Activated T-cell treated with anti-CD3 and anti-CD28 coated beads, Interleukin-2, amount 50 U/mL, for 4 hours (primary cell): Measurements from ENCODE around the gene KRTAP4-9. TPM values are rescaled to one million over a fixed set of nuclear protein-coding genes. Genes with fewer than 3 reads are reported as not detected.
"Not testable (repeated sequence)": the region's sequence is repeated elsewhere in the genome, so short reads cannot be mapped to it uniquely, and the experiment has no call there.

Experiments
- ATAC-seq, 2 donors: fragments of 200-7000 bp; cut with Tn5 transposase; one replicate each; pipeline ENCODE4 v1.10.0; 2021
- DNase-seq: peaks from one replicate; pipeline ENCODE4 v3.0.0-alpha.2; 2020
- H3K27me3 Mint-ChIP-seq: one replicate; pipeline ENCODE4 v1.8.0; 2021; ENCODE audit warnings: low read depth, mixed read lengths
- H3K36me3 Mint-ChIP-seq: one replicate; pipeline ENCODE4 v1.8.0; 2022; ENCODE audit warnings: mixed read lengths; ENCODE audit not compliant: insufficient read depth
- H3K4me1 Mint-ChIP-seq: one replicate; pipeline ENCODE4 v1.8.0; 2021; ENCODE audit warnings: low read depth, mixed read lengths
- H3K4me3 Mint-ChIP-seq: one replicate; pipeline ENCODE4 v1.8.0; 2021; ENCODE audit warnings: mild to moderate bottlenecking, moderate library complexity, mixed read lengths
- H3K9me3 Mint-ChIP-seq: one replicate; pipeline ENCODE4 v1.8.0; 2021; ENCODE audit warnings: mixed read lengths
- total RNA-seq, 3 donors: library from RNA; stranded (reverse); gene quantifications; one replicate each; pipeline ENCODE4 v1.2.1, GENCODE V29; 2021

The KRTAP4-9 gene
- total RNA-seq, 3 donors from 2014 or later, result not detected

DNA sequence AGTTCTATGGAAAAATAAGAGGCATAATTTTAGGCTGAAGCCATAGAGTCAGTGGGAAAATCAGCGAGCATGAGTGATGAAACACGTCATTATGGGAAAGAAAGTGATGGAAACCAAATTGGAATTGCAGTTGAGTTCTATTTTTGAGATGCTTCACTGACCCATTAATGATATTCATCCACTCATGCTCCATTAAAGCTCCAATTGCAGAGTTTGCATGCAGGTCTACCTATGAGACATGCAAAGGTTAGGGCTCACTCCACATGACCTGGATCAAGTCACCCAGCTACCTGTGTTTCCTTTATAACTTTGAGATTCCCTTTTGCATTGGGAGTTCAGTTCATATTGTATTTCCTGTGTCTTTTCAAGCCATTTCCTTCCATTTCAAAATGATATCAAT, 31.5 kb upstream of the KRTAP4-9 start:
- DNase-seq, result no peak
- Mint-ChIP-seq H3K9me3 (no peaks in the 10 kb centered on the region), H3K4me1 (no peaks in the 10 kb centered on the region), H3K27me3 (peaks cover 15% of the 10 kb centered on the region), H3K36me3 (no peaks in the 10 kb centered on the region), H3K4me3 (no peak overlapping the region)
- ATAC-seq, result no peak

DNA sequence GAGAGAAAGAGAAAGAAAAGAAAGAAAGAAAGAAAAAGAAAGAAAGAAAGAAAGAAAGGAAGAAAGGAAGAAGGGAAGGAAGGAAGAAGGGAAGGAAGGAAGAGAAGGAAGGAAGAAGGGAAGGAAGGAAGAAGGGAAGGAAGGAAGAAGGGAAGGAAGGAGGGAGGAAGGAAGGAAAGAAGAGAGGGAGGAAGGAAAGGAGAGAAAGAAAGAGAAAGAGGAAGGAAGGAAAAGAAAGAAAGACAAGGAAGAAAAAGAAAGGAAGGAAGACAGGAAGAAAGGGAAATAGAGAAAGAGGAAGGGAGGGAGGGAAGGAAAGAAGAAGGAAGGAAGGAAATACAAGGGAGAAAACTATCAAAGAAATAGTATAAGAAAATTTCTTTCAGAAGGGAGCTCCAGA, 28.4 kb upstream of the KRTAP4-9 start:
- ATAC-seq, result no peak
- no peaks in the 10 kb centered on the region for H3K36me3 Mint-ChIP-seq
- H3K4me1 Mint-ChIP-seq, result no peaks in the 10 kb centered on the region
- H3K9me3 Mint-ChIP-seq, result no peaks in the 10 kb centered on the region
- H3K4me3 Mint-ChIP-seq, result no peak overlapping the region
- no peak for DNase-seq
- peaks cover 15% of the 10 kb centered on the region for H3K27me3 Mint-ChIP-seq

DNA sequence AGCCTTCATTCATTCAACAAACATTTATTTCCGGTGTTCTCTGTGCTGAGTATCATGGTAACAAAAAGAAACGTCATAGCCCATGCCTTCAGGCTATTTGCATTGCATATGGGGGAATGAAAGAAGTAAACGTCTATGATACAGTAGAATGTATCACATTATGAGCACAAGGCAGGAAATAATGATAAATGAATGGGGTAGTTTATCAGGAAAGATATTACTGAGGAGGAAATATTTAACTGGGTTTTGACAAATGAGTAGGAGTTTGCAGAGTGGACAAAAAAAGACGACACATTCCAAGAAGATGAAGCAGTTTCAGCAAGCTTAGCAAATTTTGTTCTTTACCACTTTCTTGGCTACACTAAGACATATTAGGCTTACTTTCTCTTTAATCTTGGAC, 22.6 kb upstream of the KRTAP4-9 start:
- no peak overlapping the region for H3K4me3 Mint-ChIP-seq
- no peaks in the 10 kb centered on the region for H3K9me3 Mint-ChIP-seq
- no peaks in the 10 kb centered on the region for H3K36me3 Mint-ChIP-seq
- no peak for DNase-seq
- no peak for ATAC-seq
- peaks cover 5% of the 10 kb centered on the region for H3K27me3 Mint-ChIP-seq
- no peaks in the 10 kb centered on the region for H3K4me1 Mint-ChIP-seq

DNA sequence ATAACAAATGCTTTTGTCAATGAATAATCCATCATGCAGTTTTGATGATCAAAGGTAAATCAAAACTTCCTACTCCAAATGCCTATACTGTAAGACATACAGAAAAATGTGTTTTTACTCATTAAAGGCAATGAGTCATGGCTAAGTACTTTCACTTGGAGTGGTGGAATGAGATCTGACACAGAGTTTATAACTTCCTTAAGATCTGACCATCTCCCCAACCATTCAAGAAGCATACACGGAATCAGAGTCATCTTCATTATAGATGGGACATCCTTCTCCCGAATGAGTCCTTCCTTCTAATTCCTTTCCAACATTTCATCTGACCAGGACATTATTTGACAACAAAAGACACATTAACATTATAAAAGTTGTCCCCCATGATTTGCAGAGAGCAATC, 21.8 kb upstream of the KRTAP4-9 start:
- not testable (repeated sequence) for H3K4me3 Mint-ChIP-seq, H3K4me1 Mint-ChIP-seq, H3K9me3 Mint-ChIP-seq, H3K27me3 Mint-ChIP-seq, H3K36me3 Mint-ChIP-seq, ATAC-seq, DNase-seq

DNA sequence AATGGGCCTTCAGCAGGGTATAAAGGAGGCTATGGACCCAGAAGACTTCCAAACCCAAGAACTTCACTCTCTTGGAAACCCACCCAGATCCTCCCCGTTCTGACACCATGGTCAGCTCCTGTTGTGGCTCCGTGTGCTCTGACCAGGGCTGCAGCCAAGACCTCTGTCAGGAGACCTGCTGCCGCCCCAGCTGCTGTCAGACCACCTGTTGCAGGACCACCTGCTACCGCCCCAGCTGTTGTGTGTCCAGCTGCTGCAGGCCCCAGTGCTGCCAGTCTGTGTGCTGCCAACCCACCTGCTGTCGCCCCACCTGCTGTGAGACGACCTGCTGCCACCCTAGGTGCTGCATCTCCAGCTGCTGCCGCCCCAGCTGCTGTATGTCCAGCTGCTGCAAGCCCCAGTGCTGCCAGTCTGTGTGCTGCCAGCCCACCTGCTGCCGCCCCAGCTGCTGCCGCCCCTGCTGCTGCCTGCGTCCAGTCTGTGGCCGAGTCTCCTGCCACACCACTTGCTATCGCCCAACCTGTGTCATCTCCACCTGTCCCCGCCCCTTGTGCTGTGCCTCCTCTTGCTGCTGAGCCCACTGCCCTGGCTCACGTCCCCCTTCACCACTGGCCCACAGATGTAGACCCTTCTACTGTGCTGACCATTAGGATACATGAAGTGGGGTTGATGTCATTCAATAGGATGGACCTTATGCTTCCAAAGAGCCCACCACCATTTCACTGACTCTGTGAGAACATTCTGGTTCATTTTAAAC, 20.9 kb upstream of the KRTAP4-9 start, which contains the start of gene KRTAP4-7:
Gene KRTAP4-7, plus strand, starts transcription at position 51 of the 757 bp plus-strand sequence. Its CDS starts 57 bp downstream, at position 108.
- not testable (repeated sequence) for H3K9me3 Mint-ChIP-seq, H3K4me1 Mint-ChIP-seq, ATAC-seq, DNase-seq, H3K36me3 Mint-ChIP-seq, H3K4me3 Mint-ChIP-seq, H3K27me3 Mint-ChIP-seq

DNA sequence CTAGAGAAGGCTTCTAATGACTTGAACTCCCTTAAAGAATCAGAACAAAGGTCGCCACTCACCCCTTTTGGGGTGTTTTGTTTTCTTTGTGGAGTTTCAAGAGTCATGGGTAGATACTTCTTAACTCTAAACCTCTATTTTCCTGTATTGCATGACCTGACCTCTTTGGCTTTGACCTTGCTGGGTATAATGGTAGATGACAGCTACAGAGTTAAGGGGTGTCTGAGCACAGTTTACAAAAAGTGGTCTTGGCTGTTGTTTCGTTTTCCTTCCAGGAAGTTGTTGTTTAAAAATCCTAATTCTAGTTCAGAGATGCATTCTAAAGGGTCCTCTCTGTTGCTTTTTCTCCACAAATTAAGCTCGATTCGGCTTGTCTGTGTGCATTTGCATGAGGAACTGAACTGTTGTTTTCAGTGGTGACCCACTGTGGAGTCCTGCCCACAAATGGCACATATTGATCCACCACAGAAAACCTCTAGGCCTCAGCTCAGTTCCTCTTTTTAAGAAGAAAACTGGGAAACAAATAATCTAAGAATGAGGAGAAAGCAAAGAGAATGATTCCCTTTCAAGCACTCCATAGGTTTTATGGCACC, 16.3 kb upstream of the KRTAP4-9 start:
- H3K27me3 Mint-ChIP-seq, H3K4me1 Mint-ChIP-seq, H3K9me3 Mint-ChIP-seq, H3K4me3 Mint-ChIP-seq, H3K36me3 Mint-ChIP-seq, ATAC-seq, DNase-seq: not testable (repeated sequence)

DNA sequence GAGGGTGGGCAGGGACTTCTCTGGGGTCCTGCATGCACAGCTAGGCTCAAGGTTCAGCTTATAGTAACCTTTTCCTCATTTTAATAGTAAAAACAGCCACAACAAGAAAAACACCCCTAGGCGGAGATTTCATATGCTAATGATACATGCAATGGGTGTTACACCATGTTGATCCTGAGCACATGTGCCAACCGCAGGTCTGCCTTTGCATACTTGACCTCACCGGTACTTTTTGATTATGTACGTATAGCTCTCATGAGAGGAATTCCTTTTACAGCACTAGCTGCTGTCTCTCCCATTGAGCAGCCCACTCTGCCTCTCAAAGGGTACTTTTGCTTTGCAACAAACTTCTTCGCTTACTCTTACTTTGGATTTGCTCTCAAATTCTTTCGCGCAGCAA, 9.1 kb upstream of the KRTAP4-9 start:
- peaks cover 9% of the 10 kb centered on the region for H3K4me1 Mint-ChIP-seq
- ATAC-seq (no peak), DNase-seq (no peak)
- H3K36me3 Mint-ChIP-seq, result no peaks in the 10 kb centered on the region
- H3K4me3 Mint-ChIP-seq, result no peak overlapping the region
- H3K9me3 Mint-ChIP-seq, result no peaks in the 10 kb centered on the region
- peaks cover 15% of the 10 kb centered on the region for H3K27me3 Mint-ChIP-seq

DNA sequence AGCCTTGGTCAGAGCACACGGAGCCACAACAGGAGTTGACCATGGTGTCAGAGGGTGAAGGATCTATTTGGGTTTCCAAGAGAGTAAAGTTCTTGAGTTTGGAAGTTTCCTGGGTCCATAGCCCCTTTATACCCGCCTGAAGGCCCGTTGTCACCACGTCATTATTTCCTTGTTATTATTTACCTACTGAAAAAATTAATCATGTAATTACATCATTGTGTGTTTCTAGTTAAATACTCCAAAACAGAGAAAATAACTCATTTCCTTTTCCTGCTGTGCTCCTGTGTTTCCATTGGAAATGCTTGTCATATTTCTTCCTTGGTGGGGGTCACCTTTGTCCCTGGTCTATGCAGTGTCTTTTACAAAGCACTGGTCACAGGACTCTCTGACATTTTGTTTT, 7.1 kb upstream of the KRTAP4-9 start, which contains the start of gene KRTAP4-8:
Gene KRTAP4-8, minus strand, starts transcription at position 101 of the 400 bp plus-strand sequence. Its CDS starts 58 bp downstream, at position 43.
- H3K36me3 Mint-ChIP-seq, result no peaks in the 10 kb centered on the region
- H3K4me3 Mint-ChIP-seq, result no peak within 1 kb of the TSS
- ATAC-seq (no peak), DNase-seq (no peak)
- H3K9me3 Mint-ChIP-seq, result no peaks in the 10 kb centered on the region
- peaks cover 15% of the 10 kb centered on the region for H3K27me3 Mint-ChIP-seq
- H3K4me1 Mint-ChIP-seq, result peaks cover 9% of the 10 kb centered on the region

DNA sequence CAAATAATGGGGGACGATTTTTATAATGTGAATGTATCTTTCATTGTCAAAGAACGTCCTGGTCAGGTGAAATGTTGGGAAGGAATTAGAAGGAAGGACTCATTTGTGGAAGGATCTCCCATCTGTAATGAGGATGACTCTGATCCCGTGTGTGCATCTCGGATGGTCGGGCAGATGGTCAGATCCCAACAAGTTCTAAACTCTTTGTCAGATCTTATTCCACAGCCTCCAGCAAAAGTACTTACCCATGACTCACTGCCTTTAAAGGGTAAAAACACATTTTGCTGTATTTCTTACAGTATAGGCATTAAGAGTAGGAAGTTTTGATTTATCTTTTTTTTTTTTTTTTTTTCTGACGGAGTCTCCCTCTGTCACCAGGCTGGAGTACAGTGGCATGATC, 6.7 kb upstream of the KRTAP4-9 start:
- Mint-ChIP-seq H3K36me3 (no peaks in the 10 kb centered on the region), H3K27me3 (peaks cover 15% of the 10 kb centered on the region), H3K4me1 (peaks cover 9% of the 10 kb centered on the region), H3K4me3 (no peak overlapping the region), H3K9me3 (no peaks in the 10 kb centered on the region)
- DNase-seq (no peak), ATAC-seq (no peak)

DNA sequence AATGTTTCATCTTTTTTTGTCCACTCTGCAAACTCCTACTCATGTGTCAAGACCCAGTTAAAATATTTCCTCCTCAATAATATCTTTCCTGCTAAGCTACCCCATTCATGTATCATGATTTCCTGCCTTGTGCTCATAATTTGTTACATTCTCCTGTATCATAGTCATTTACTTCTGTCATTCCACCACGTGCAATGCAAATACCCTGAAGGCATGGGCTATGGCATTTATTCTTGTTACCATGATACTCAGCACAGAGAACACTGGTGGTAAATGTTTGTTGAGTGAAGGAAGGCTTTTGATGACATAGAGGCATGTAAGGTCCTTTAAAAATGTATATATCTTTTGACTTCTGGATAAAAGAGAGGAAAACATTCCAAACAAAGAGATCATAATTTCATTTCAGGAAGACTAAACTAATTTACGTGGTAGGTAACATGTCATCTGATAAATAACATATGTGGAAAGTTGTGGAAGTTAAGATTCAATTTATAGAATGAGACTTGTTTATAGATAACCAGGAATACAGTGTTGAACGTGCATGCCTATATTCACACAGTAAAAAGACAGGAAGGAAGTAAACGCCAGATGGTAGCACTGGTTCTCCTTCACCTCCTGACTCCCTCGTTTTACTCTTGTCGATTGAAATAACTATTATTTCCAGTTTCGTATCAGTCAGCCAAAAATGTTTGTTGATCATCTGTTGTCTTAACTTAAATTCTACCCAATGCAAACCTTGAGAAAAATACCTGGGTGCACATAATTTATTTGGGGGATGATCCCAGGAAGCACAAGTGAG, 5.3 kb upstream of the KRTAP4-9 start:
- not testable (repeated sequence) for ATAC-seq, H3K4me3 Mint-ChIP-seq

DNA sequence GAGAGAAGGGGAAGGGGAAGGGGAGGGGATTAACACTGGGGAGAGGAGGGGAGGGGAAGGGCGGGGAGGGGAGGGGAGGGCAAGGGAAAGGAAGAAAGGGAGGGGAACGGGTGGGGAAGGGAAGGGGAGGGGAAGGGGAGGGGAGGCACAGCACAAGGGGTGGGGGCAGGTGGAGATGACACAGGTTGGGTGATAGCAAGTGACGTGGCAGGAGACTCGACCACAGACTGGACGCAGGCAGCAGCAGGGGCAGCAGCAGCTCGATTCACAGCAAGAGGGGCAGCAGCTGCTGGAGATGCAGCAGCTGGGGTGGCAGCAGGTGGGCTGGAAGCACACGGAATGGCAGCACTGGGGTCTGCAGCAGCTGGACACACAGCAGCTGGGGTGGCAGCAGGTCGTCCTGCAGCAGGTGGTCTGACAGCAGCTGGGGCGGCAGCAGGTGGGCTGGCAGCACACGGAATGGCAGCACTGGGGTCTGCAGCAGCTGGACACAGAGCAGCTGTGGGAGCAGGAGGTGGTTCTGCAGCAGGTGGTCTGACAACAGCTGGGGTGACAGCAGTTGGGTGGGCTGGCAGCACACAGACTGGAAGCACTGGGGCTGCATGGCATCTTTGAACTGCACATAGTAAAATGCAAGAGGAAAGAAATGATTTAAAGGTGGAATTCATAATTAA, 3.5 kb upstream of the KRTAP4-9 start, which contains the start of gene KRTAP4-16:
Gene KRTAP4-16, minus strand, starts transcription at position 624 of the 674 bp plus-strand sequence. Its CDS starts 0 bp downstream, at position 624.
- Mint-ChIP-seq H3K9me3 (no peaks in the 10 kb centered on the region), H3K27me3 (peaks cover 19% of the 10 kb centered on the region), H3K4me3 (no peak within 1 kb of the TSS), H3K4me1 (peaks cover 9% of the 10 kb centered on the region), H3K36me3 (no peaks in the 10 kb centered on the region)
- DNase-seq, result no peak
- no peak for ATAC-seq

More for the DNA sequence above, 5.3 kb upstream of the KRTAP4-9 start:
- peaks cover 15% of the 10 kb centered on the region for H3K27me3 Mint-ChIP-seq
- not testable (repeated sequence) for H3K4me1 Mint-ChIP-seq, H3K36me3 Mint-ChIP-seq, H3K9me3 Mint-ChIP-seq, DNase-seq

DNA sequence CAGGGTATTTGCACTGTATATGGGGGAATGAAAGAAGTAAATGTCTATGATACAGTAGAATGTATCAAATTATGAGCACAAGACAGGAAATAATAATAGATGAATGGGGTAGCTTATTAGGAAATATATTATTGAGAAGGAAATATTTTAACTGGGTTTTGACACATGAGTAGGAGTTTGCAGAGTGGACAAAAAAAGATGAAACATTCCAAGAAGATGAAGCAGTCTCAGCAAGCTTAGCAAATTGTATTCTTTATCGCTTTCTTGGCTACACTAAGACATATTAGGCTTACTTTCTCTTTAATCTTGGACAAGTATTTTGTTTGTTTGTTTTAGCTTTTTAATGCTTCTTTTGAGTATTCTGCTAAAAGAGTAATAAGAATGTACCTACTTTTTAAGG, 1.3 kb upstream of the KRTAP4-9 start:
- DNase-seq (no peak), ATAC-seq (no peak)
- peaks cover 15% of the 10 kb centered on the region for H3K27me3 Mint-ChIP-seq
- no peaks in the 10 kb centered on the region for H3K9me3 Mint-ChIP-seq
- H3K4me1 Mint-ChIP-seq, result peaks cover 14% of the 10 kb centered on the region
- no peaks in the 10 kb centered on the region for H3K36me3 Mint-ChIP-seq
- no peak overlapping the region for H3K4me3 Mint-ChIP-seq

DNA sequence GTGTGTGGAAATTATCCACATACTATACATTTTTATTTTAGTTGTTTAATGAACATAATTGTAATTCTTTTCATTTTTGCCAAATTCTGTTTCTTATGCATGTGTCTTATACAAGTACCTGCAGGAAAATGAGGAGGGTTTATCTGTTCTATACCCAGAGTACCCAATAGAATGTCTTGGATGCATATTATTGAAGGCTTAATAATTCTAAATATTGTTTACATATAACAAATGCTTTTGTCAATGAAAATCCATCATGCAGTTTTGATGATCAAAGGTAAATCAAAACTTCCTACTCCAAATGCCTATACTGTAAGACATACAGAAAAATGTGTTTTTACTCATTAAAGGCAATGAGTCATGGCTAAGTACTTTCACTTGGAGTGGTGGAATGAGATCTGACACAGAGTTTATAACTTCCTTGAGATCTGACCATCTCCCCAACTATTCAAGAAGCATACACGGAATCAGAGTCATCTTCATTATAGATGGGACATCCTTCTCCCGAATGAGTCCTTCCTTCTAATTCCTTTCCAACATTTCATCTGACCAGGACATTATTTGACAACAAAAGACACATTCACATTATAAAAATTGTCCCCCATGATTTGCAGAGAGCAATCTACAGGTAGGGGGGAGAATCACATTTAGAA, 677 bp upstream of the KRTAP4-9 start:
- H3K4me3 Mint-ChIP-seq, H3K9me3 Mint-ChIP-seq, DNase-seq, ATAC-seq, H3K36me3 Mint-ChIP-seq: not testable (repeated sequence)
- Mint-ChIP-seq H3K4me1 (peaks cover 16% of the 10 kb centered on the region), H3K27me3 (peaks cover 15% of the 10 kb centered on the region)
